Dedifferentiated amniotic fluid mesenchymal stem cell (primary cell): ENCODE data around the gene HTR3A.

ENCODE experiments used
- DNase-seq: peaks from one replicate; pipeline ENCODE4 v3.0.0-alpha.2; 2016; ENCODE audit errors: extremely low spot score

HTR3A gene

DNA sequence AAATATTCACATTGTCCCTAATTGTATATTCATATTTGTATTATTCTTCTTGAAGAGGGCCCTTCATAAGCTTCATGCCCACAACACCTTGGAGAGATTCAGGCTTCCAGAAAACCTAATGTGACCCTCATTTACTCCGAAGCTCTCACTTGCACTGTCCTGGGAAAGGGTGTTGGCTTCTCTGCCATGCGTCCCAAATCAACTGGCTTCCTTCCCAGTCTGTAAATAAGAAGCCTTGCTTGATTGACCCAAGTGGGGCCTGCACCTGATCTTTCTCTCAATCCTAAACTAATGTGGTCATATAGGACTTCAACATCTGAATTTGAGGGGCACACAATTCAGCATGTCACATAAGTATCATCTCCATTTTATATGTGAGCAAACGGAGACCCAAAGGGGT is 44.1 kb downstream of the HTR3A start:
- DNase-seq: no peak

DNA sequence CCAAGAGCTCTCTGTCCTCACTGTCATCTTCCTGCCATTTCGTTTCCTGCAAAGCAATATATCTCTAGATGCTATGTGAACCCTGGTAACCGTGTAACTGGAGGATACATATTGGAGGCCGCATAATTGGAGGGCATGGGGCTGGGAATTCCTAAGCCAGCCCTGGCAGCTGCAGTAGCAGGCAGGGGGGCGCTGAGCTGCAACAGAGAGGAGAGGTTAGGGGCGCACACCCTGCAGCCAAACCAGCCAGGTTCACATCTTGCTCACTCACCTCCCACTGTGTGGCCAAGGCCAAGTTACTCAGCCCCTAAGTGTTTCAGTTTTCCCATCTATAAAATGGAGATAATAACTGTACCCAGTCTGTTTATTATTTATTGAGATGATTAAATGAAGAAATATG is 44.7 kb downstream of the HTR3A start:
- no peak for DNase-seq

DNA sequence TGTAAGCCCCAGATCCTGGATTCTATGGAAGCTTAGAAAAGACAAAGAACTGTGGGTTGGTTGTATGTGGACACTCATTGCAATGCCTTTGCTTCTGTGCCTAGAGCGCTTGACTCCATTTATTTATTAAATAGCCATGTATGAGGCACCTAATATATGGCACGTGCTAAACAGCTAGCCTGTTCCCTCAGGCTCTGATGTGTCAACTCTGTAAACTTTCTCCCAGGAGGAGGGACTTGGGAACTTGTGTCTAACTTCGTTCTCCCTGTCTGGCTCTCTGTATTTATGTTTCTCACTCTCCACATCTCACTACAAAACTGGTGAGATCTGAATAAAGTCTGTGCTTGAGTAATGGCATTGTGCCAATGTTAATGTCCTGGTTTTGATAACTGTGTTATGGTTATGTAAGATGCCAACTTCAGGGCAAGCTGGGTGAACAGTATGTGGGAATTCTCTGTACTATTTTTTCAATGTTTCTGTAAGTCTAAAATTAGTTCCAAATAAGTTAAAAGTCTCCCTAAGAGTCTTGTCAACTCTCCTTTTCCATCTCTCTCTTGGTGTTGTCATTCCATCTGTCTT is 50.5 kb downstream of the HTR3A start:
- DNase-seq: no peak

DNA sequence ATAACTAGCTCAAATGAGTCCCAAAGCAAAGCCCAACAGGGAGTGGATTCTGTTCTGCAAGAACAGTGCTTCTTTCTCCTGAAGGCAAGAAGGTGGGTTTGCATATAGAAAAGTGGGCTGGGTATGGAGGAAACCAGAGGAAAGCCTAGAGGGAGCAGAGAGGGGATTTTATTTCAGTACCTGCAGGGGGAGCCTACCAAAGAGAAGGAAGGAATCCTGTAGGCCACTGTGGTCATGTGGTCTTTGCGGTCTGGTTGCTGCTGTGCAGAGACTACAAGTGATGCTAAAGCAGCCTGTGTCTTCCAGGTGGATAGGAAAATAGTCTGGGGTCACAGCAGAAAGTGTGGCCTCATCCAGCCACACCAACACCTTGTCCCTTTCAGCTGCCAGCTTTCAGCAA is 51.4 kb downstream of the HTR3A start:
- DNase-seq: no peak

DNA sequence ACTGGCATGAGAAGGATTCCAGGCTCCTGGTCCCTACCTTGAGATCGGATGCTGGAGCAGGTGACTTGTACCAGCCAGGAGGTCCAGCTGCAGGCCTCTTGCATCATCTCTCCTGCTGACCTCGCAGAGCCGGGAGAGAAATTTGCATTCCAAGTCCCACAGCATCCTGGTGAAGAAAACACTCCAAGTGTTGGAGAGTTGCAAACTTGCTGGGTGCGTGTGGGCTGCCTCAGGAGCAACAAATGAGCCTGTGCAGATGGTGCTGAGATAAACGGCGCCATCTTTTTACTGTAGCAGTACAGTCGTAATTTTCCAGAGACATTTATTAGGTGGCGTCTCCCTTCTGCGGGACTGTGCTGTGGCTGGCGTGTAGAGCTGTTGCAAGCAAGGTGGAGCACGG is 52.5 kb downstream of the HTR3A start:
- no peak for DNase-seq

DNA sequence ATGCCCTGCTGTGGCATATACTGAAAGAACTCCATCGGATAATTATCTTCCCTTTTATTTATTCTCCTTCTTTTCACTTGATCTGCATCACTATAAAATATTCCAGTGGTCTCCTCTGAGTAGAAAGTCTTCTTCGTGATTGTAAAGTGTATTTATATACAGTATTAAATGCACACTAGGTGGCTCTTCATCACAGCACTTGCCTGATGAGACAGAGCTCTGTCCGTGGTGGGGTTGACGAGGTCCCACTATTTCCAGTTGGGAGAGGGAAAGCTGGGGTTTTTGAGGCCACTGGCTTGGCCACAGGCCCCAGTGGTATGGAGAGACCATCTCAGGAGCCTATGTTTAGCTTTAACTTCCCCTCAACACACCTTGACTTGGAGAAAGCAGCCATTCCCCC is 53.0 kb downstream of the HTR3A start:
- DNase-seq: no peak

DNA sequence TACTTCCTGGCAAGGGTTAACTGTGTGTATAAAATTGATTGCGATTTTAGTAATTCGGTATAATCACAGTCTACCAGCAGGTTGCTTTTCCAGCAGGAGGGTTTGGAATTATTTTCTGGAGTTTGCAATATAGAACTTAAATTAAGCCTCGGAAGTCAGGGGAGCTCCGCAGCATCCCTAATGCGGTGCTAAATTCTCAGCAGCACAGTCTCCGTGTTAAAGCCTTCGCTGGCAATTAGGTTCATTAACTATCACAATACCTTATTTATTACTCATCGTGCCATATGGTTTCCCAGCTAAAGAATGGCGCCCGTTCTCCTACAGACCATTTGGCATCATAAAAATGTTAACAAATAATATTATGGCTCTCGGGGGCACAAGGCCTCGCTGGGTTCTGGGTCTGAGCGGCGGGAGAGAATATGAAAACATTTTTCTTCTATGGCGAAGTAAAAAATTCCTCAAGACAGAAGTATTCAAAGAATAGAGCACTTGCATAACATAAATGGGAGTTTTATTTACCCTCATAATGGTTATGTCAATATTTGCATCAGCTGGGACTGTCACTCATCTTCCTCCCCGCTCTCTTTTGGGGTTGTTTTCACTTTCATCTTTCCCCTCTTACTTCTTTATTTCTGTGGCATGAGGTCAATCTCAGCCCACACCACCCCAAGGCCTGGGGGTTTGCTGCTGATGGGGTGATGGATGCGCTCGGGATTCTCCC is 56.5 kb downstream of the HTR3A start:
- DNase-seq: no peak

DNA sequence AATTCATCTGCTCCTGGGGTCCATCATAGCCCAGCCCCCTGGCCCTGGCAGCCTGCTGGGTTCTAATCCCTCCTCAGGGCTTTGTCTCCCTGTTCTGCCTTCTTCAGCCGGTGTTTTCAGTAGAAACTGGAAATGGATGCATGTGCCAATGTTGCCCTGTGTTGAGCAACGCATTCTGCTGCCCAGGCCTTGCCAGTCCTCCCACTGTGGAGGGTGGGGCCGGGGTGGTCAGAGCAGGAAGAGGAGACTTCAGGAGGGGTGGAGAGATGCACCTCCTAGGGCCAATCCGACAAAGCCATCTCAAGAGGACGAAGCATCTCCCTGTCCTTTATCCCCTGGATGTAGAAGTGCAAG is 57.0 kb downstream of the HTR3A start:
- DNase-seq: no peak

DNA sequence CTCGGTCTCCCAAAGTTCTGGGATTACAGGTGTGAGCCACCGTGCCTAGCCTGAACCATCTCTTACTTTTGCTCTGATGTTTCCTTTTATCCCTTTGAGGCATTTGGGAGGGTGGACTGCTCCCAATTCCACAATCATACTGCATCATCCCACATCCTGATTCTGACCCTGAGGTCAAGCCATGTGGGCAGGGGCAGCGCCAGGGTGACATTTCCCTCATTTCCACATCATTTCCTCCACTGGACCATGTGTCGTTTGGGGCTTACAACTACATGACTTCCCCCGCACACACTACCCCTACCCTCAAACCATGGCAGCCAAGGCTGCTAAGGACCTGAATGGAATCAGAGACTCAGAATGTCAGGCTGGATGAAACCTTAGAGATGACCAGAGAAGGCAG is 58.2 kb downstream of the HTR3A start:
- DNase-seq: no peak

DNA sequence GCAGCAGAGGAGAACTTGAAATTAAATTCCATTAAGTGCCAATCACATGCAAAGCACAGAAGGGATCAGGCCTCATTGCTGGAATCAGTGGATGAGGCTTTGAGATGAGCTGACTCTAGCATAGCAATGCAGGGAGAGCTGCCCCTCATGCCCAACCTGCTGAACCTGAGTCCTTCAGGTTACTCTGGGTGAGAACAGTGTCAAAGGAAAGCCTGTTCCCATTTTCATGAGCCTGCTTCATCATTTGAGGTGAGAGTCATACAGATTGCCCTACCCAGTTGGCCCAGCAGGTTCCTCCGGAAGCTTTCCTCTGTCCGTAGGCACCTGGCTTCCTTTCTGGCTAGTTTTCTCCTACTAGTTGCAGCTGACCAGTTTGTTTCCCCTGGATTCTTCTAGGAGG is 58.7 kb downstream of the HTR3A start:
- DNase-seq: no peak

DNA sequence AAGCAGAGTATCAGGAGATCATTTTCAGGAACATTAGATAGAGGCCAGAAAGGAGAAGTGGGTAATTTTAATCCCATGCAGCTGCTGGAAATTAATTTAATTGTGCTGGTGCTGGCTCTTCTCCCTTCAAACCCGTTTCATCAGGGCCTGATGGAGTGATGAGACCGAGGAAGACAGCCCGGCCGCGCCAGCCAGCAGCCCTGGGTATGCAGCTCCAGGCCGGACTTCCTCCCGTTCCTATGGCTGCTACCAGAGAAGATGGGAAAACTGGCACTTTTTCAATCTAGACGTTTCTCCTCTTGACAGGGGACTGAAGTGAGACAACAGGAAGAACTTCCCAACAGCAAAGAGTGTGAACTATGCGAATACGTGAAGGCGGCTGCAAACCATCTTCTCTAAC is 60.0 kb downstream of the HTR3A start:
- DNase-seq: no peak

DNA sequence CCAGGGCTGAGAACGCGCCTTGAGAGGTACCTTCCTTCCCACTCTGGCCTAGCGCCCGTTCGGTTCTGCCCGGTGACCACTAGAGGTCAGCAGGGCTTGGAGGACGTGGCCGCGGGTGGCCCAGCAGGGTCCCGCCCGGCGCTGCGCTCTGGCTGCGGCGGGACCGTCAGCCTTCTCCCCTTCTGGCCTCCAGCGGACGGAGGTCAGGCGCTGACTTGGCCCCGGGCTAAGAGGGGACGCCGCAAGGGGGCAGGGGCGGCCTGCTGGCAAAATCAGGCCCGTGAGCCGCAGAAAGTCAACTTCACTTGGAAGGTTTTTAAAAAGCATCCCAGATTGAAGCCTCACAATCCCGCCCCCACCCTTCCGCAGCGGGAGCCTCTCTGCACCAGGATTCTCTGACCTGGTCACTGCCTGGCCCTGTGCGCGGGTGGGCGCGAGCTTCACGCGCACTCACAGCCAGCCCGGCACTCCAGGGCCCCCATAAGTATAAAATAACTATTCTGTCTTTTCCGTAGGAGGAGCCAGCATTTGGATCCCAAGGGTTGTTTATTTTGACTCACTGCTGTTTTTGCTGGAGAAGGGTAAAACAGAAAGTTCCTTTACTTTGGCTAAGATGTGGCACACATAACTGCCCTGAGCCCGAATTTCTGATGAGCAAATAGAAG is 61.4 kb downstream of the HTR3A start:
- no peak for DNase-seq

DNA sequence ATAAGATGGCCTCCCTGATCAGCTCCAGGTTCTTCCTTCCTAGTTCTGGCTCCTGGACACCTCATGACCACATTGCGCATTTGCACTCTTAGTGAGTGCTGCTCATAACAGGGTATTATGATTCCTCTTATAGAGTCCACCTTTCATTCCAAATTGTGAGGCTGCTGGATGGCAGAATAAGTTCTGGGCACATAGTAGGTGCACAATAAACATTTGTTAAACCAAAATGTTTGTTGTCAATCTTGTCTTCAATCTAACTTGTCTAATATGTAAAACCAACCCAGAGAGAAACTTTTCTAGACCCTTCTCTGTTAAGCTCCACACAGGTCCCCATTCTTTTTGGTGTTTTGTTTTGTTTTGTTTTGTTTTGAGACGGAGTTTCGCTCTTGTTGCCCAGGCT is 62.0 kb downstream of the HTR3A start:
- DNase-seq: no peak

DNA sequence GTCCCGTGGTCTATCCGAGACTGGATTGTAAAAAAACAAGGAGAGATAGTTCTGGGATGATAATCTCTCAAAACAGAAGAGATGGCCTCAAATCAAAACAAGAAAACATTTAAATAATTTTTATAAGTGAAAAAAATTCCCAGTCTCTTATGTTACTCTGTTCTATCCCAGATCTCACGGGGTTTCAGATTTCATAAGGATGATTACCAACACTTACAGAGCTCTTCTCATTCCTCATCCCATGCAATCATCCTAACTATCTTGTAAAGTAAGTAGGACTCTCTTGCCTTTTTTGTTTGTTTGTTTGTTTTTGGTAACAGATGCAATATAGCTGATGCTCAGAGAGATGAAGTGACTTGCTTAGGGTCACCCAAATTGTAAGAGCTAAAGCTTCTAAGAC is 64.6 kb downstream of the HTR3A start:
- no peak for DNase-seq
